CD4-positive, alpha-beta T cell treated with Interferon gamma for 1 hour (primary cell): ENCODE data around the gene KNDC1.
"Not testable (repeated sequence)": the region's sequence is repeated elsewhere in the genome, so short reads cannot be mapped to it uniquely, and the experiment has no call there.

Experiments
- DNase-seq: peaks from one replicate; pipeline ENCODE4 v3.0.0-alpha.2; 2020

KNDC1 gene

GRCh38 chr10:133125901-133126300 lies 34.1 kb upstream of the KNDC1 start:
- no peak for DNase-seq

GRCh38 chr10:133126431-133127290 lies 33.4 kb upstream of the KNDC1 start:
- DNase-seq: no peak

- no peak for DNase-seq
Measured at GRCh38 chr10:133127291-133128125, 32.5 kb upstream of the KNDC1 start.

- no peak for DNase-seq
Measured at GRCh38 chr10:133128126-133129070, 31.6 kb upstream of the KNDC1 start.

GRCh38 chr10:133129071-133129858 lies 30.8 kb upstream of the KNDC1 start:
- DNase-seq: no peak

DNA sequence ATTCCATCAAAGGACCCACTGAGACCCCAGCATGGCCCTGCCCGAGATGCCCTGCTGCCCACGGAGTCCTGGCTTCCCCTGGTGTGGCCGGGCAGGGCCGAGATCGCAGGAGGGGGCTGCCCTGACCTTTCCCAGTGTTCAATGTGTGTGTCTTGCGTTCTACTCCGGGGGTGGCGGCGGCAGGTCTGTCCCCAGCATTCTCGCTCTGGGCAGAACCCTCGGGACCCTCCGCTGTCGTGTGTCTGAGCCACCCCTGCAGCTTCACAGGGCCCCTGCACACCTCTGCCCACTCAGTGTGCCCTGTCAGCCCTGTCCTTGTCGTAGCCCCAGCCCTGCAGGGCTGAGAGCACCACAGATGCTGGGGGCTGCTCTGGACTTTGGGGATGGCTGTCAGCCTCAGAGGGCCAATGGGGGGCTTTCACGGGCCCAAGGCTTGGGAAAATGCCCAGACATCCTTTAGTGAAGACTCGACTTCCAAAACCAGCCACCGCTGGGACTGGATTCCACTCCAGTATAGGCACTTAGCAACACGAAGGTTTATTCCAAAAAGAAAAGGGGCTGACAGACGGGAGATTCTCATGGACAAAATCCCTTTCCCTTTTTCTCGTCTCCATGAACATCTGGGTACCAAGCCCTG lies 30.0 kb upstream of the KNDC1 start:
- no peak for DNase-seq

DNA sequence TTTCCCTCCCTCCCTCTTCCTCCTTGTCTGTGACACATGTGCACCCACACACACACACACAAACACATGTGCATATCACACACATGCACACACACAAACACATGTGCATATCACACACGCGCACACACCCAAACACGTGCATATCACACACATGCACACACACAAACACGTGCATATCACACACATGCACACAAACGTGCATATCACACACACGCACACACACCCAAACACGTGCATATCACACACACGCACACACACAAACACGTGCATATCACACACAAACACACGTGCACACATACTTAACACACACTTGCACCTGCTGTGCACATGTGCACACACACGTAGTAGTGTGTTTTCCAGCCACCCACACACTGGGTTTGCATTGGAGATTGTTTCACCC lies 29.4 kb upstream of the KNDC1 start:
- DNase-seq: no peak

DNA sequence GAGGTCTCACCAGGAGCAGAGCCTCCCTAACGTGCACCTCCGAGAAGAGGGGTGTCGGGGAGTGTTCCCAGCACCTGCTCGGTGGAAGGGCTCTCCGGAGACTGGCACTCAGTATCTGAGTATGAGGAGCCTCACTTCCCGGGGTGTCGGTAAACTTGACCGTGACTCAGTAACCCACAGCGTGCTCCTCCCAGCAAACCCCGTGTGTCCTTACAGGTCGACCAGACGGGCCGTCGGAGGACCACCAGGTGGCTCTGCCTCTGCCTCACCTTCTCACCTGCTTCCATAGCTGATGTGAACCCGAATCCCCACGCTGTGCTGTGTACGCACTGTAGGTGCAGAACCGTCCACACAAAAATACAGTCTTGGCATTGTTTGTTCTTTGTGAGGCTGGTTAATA lies 29.0 kb upstream of the KNDC1 start:
- DNase-seq: no peak

GRCh38 chr10:133131734-133132472 lies 28.1 kb upstream of the KNDC1 start:
- DNase-seq: no peak

DNA sequence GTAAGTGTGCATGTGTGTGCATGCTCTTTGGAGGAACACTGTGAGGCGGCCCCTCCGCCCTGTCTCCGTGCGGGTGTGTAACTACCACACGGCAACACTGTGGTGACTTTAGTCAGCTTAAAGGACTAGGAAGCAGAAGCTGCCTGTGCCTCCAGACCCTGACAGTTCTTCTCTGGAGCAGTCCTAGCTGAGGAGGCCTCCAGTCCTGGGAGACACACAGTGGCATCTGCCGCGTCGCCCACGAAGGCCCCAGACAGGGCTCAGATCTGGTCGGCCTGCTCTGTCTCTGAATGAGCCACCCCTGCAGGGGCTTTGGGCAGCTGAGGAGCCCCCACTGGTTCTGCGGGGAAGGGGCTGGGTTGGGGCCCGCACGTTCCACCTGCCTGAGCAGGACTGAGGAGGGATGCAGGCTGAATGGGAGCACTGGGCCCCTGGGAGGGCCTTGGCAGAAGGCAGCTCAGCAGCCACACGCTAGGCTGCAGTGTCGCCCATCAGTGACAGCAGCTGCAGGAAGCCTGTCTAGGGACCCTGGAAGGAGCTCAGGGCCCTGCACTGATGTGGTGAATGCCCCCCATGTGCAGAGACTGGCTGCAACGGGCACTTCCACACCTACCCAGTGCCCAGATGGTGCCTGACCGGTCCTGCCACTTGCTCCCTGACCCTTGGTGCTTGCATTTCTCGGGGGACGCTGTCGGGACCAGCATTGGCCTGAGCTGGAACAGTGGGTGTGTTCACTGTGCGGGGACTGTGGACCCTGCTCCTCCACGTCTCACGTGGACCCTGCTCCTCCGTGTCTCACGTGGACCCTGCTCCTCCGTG lies 27.3 kb upstream of the KNDC1 start:
- DNase-seq: no peak

GRCh38 chr10:133133471-133134231 lies 26.4 kb upstream of the KNDC1 start:
- DNase-seq: no peak

GRCh38 chr10:133134411-133135115 lies 25.5 kb upstream of the KNDC1 start:
- DNase-seq: no peak

DNA sequence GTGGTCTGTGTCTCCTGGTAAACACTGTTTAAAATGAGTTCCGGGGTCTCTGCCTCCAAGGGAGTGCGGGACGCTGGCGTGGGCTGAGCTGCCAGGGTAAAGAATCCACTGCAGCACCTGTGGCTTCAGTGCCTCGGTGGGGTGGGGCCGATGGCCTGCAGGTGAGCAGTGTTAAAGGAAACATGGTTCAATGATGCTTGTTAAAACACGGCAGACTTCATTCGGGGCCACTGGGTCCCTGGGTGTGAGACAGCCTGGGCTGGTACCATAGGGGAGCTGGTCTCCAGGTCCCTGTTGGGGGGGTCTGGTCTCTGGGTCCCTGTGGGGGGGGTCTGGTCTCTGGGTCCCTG lies 24.9 kb upstream of the KNDC1 start:
- no peak for DNase-seq

DNA sequence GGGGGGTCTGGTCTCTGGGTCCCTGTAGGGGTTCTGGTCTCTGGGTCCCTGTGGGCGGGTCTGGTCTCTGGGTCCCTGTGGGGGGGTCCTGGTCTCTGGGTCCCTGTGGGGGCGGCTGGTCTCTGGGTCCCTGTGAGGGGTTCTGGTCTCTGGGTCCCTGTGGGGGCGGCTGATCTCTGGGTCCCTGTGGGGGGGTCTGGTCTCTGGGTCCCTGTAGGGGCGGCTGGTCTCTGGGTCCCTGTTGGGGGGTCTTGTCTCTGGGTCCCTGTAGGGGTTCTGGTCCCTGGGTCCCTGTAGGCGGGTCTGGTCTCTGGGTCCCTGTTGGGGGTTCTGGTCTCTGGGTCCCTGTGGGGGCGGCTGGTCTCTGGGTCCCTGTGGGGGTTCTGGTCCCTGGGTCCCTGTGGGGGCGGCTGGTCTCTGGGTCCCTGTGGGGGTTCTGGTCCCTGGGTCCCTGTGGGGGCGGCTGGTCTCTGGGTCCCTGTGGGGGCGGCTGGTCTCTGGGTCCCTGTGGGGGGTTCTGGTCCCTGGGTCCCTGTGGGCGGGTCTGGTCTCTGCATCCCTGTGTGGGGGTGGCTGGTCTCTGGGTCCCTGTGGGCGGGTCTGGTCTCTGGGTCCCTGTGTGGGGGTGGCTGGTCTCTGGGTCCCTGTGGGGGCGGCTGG lies 22.4 kb upstream of the KNDC1 start:
- not testable (repeated sequence) for DNase-seq

DNA sequence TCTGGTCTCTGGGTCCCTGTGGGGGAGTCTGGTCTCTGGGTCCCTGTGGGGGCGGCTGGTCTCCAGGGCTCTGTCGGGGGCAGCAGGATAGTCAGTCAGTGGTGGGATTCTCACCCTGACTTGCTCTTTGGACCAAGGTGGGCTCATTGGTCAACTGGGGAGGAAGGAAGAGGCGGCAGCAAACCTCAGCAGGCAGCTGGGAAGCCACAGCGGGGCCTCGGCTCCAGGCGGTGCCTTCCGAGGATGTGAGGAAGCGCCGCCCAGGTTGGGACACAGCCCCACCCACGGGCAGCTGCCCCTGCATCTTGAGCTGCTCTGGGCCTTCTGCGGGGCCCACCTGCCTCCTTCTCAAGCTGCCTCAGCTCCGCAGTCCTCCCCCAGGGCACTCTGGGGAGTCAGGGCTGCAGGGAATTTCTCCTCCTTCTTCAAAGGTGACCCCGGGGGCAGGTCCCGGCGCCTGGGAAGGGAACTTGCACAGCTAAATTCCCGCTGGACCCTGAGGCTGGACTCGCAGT lies 20.4 kb upstream of the KNDC1 start:
- no peak for DNase-seq

- DNase-seq: no peak
Measured at GRCh38 chr10:133140417-133141143, 19.4 kb upstream of the KNDC1 start.
